ENCODE measurements around the gene OSBPL8. TPM values are rescaled to one million over a fixed set of nuclear protein-coding genes. Genes with fewer than 3 reads are reported as not detected.
"Not testable (repeated sequence)": the region's sequence is repeated elsewhere in the genome, so short reads cannot be mapped to it uniquely, and the experiment has no call there.

Gene OSBPL8
- total RNA-seq, 1 experiment from 2014 or later, result 81.7 TPM

GRCh38 chr12:76503957-76504356 is 55.6 kb downstream of the OSBPL8 start (continued):
- TF ChIP-seq ZSCAN18 (CRISPR knock-in tag; IDR thresholded peaks at IDR 0.05) (no peak), EMX1 (CRISPR knock-in tag; IDR thresholded peaks at IDR 0.05) (no peak), PREB (CRISPR knock-in tag; IDR thresholded peaks at IDR 0.05; ENCODE audit: borderline replicate concordance) (no peak), NR3C1 (CRISPR knock-in tag; conservative IDR thresholded peaks at IDR 0.05; ENCODE audit: low read depth) (no peak), ATF2 (CRISPR knock-in tag; IDR thresholded peaks at IDR 0.05; ENCODE audit: borderline replicate concordance, low read depth) (no peak)

- peaks cover 16% of the 10 kb centered on the region for H3K4me1 Mint-ChIP-seq
- CTCF ChIA-PET, result no interaction called here
- TF ChIP-seq FOXP1 (CRISPR knock-in tag; IDR thresholded peaks at IDR 0.05; ENCODE audit: borderline replicate concordance) (no peak), ATF2 (CRISPR knock-in tag; IDR thresholded peaks at IDR 0.05; ENCODE audit: borderline replicate concordance, low read depth) (no peak), CREB1 (CRISPR knock-in tag; IDR thresholded peaks at IDR 0.05) (no peak), SMAD4 (CRISPR knock-in tag; IDR thresholded peaks at IDR 0.05) (no peak), ZNF423 (CRISPR knock-in tag; IDR thresholded peaks at IDR 0.05) (no peak)
- no peaks in the 10 kb centered on the region for H3K27me3 Mint-ChIP-seq (ENCODE audit: low read depth)
- POLR2A ChIA-PET, result no interaction called here
- H3K9me3 Mint-ChIP-seq, result peaks cover 8% of the 10 kb centered on the region
- peaks cover 14% of the 10 kb centered on the region for H3K36me3 Mint-ChIP-seq
- DNase-seq (ENCODE audit: low spot score), result no peak
- 0 out of 2 replicates have a peak overlapping the region, but pooled peaks have one; percentile 35 for H3K27ac Mint-ChIP-seq
- no peak for ATAC-seq
- H3K4me3 Mint-ChIP-seq, result no peak overlapping the region
Measured at GRCh38 chr12:76501390-76501789, 58.2 kb downstream of the OSBPL8 start.

GRCh38 chr12:76499136-76499535 is 60.4 kb downstream of the OSBPL8 start:
- H3K4me1 Mint-ChIP-seq; DNase-seq (ENCODE audit: low spot score); H3K4me3 Mint-ChIP-seq; CTCF ChIA-PET; H3K27me3 Mint-ChIP-seq (ENCODE audit: low read depth); H3K27ac Mint-ChIP-seq; POLR2A ChIA-PET; ATAC-seq: not testable (repeated sequence)
- Mint-ChIP-seq H3K36me3 (peaks cover 19% of the 10 kb centered on the region), H3K9me3 (peaks cover 14% of the 10 kb centered on the region)

GRCh38 chr12:76495556-76495955 is 64.0 kb downstream of the OSBPL8 start:
- peaks cover 9% of the 10 kb centered on the region for H3K4me1 Mint-ChIP-seq
- ATAC-seq (no peak), DNase-seq (ENCODE audit: low spot score) (no peak)
- ChIA-PET POLR2A (no interaction called here), CTCF (no interaction called here)
- peaks cover 17% of the 10 kb centered on the region for H3K36me3 Mint-ChIP-seq
- H3K27me3 Mint-ChIP-seq (ENCODE audit: low read depth), result no peaks in the 10 kb centered on the region
- no peak overlapping the region for H3K27ac Mint-ChIP-seq
- H3K9me3 Mint-ChIP-seq, result peaks cover 18% of the 10 kb centered on the region
- no peak overlapping the region for H3K4me3 Mint-ChIP-seq
- TF ChIP-seq ZSCAN18 (CRISPR knock-in tag; IDR thresholded peaks at IDR 0.05) (no peak), NR3C1 (CRISPR knock-in tag; conservative IDR thresholded peaks at IDR 0.05; ENCODE audit: low read depth) (no peak), JAZF1 (CRISPR knock-in tag; IDR thresholded peaks at IDR 0.05) (no peak), SP1 (CRISPR knock-in tag; conservative IDR thresholded peaks at IDR 0.05) (no peak)
- TF ChIP-seq, protein P1, sequence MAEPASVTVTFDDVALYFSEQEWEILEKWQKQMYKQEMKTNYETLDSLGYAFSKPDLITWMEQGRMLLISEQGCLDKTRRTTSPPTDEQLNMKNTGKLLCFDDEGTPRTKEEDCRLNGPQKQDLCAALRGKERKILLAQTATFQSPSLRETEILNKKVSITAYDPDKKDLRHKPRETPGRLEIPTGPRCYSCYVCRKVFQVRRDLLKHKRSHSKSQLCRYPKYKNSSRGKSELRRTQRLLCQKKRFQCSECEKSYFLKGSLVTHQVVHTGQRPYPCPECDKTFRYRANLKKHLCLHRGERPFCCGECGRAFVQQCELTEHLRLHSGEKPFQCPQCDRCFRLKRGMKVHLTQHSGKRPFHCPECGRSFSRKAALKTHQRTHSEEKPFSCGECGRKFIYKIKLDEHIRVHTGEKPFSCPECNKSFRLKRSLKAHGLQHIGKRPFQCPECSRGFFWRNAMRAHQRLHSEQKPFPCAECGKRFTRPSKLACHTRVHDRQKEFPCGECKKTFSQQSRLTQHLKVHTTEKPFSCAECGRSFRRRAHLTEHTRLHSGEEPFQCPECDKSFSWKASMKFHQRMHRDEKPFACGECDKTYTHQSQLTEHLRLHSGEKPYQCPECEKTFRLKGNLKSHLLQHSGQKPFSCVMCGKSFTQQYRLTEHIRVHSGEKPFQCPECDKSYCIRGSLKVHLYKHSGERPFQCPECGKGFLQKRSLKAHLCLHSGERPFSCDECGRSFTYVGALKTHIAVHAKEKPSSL (CRISPR knock-in tag; conservative IDR thresholded peaks at IDR 0.05), result no peak
- TF ChIP-seq, protein P2, sequence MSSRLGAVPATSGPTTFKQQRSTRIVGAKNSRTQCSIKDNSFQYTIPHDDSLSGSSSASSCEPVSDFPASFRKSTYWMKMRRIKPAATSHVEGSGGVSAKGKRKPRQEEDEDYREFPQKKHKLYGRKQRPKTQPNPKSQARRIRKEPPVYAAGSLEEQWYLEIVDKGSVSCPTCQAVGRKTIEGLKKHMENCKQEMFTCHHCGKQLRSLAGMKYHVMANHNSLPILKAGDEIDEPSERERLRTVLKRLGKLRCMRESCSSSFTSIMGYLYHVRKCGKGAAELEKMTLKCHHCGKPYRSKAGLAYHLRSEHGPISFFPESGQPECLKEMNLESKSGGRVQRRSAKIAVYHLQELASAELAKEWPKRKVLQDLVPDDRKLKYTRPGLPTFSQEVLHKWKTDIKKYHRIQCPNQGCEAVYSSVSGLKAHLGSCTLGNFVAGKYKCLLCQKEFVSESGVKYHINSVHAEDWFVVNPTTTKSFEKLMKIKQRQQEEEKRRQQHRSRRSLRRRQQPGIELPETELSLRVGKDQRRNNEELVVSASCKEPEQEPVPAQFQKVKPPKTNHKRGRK (CRISPR knock-in tag; IDR thresholded peaks at IDR 0.05; ENCODE audit: borderline replicate concordance), result no peak
- TF ChIP-seq, protein P3, sequence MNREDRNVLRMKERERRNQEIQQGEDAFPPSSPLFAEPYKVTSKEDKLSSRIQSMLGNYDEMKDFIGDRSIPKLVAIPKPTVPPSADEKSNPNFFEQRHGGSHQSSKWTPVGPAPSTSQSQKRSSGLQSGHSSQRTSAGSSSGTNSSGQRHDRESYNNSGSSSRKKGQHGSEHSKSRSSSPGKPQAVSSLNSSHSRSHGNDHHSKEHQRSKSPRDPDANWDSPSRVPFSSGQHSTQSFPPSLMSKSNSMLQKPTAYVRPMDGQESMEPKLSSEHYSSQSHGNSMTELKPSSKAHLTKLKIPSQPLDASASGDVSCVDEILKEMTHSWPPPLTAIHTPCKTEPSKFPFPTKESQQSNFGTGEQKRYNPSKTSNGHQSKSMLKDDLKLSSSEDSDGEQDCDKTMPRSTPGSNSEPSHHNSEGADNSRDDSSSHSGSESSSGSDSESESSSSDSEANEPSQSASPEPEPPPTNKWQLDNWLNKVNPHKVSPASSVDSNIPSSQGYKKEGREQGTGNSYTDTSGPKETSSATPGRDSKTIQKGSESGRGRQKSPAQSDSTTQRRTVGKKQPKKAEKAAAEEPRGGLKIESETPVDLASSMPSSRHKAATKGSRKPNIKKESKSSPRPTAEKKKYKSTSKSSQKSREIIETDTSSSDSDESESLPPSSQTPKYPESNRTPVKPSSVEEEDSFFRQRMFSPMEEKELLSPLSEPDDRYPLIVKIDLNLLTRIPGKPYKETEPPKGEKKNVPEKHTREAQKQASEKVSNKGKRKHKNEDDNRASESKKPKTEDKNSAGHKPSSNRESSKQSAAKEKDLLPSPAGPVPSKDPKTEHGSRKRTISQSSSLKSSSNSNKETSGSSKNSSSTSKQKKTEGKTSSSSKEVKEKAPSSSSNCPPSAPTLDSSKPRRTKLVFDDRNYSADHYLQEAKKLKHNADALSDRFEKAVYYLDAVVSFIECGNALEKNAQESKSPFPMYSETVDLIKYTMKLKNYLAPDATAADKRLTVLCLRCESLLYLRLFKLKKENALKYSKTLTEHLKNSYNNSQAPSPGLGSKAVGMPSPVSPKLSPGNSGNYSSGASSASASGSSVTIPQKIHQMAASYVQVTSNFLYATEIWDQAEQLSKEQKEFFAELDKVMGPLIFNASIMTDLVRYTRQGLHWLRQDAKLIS (CRISPR knock-in tag; IDR thresholded peaks at IDR 0.05; ENCODE audit: borderline replicate concordance), result no peak

Measured in WTC11 (cell line).